Activated B cell treated with CpG ODN at 0.5 μM for 24 hours (primary cell): Measurements from ENCODE around the gene DGKI. TPM values are rescaled to one million over a fixed set of nuclear protein-coding genes. Genes with fewer than 3 reads are reported as not detected.

ENCODE experiments used
- ATAC-seq: fragments of 200-7000 bp; cut with Tn5 transposase; one replicate; pipeline ENCODE4 v1.10.0; 2021; ENCODE audit warnings: low read depth, mild to moderate bottlenecking, moderate library complexity
- CTCF ChIA-PET: fragments of 350-600 bp; sonication (Branson Sonifier 250); formaldehyde crosslinking; loops from one replicate; lab custom pipeline; 2021; ENCODE audit warnings: antibody characterized with exemption; lab: Charles Lee
- POLR2A ChIA-PET: fragments of 350-600 bp; sonication (Branson Sonifier 250); formaldehyde crosslinking; loops from one replicate; lab custom pipeline; 2021; ENCODE audit warnings: antibody characterized with exemption; lab: Charles Lee
- DNase-seq: peaks from one replicate; pipeline ENCODE4 v3.0.0; 2022
- H3K27ac Mint-ChIP-seq: one replicate; pipeline ENCODE4 v1.8.0; 2020; ENCODE audit warnings: mixed read lengths
- H3K27me3 Mint-ChIP-seq: one replicate; pipeline ENCODE4 v1.8.0; 2021; ENCODE audit warnings: mixed read lengths
- H3K36me3 Mint-ChIP-seq: one replicate; pipeline ENCODE4 v1.8.0; 2021; ENCODE audit warnings: low read depth, mixed read lengths
- H3K4me1 Mint-ChIP-seq: one replicate; pipeline ENCODE4 v1.8.0; 2021; ENCODE audit warnings: mixed read lengths
- H3K4me3 Mint-ChIP-seq: one replicate; pipeline ENCODE4 v1.8.0; 2020; ENCODE audit warnings: mild to moderate bottlenecking, mixed read lengths
- H3K9me3 Mint-ChIP-seq: one replicate; pipeline ENCODE4 v1.8.0; 2020; ENCODE audit warnings: mixed read lengths
- intact Hi-C: fragments of 100-400 bp; cut with micrococcal nuclease; formaldehyde crosslinking; loops from one replicate; pipeline ENCODE4 v1.15.1; 2024
- total RNA-seq: library from RNA; stranded (reverse); gene quantifications from 2 replicates; pipeline ENCODE4 v1.2.3, GENCODE V29; 2022
- TF ChIP-seq, protein P1 (sequence below): fragments of 200-600 bp; IDR thresholded peaks from one replicate; pipeline ENCODE4 v1.8.0; 2022; ENCODE audit warnings: antibody characterized with exemption, mild to moderate bottlenecking

The DGKI gene
- total RNA-seq, 1 donor from 2014 or later, result not detected

DNA sequence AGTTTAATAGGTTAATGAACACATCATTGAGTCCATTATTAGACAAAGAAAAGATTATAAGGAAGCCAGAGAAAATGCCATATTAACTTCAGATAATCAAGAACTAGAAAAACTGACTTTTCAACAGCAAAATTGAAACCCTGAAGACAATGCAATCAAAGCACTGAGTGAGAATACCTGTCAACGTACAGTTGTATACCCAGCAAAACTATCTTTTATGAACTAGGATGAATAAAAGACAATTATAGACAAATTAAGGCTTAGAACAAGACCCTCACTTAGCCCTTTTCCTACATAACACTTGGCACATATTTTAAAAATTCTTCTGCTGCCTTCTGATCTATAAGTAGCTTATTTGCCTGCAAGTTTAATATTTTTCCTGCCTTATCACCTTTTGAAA is 19.0 kb upstream of the DGKI start:
- Mint-ChIP-seq H3K9me3 (peaks cover 13% of the 10 kb centered on the region), H3K27ac (no peak overlapping the region), H3K27me3 (no peaks in the 10 kb centered on the region), H3K4me3 (no peak overlapping the region), H3K4me1 (no peaks in the 10 kb centered on the region), H3K36me3 (peaks cover 29% of the 10 kb centered on the region)
- POLR2A ChIA-PET, result no interaction called here
- CTCF ChIA-PET, result no interaction called here
- TF ChIP-seq, protein P1, sequence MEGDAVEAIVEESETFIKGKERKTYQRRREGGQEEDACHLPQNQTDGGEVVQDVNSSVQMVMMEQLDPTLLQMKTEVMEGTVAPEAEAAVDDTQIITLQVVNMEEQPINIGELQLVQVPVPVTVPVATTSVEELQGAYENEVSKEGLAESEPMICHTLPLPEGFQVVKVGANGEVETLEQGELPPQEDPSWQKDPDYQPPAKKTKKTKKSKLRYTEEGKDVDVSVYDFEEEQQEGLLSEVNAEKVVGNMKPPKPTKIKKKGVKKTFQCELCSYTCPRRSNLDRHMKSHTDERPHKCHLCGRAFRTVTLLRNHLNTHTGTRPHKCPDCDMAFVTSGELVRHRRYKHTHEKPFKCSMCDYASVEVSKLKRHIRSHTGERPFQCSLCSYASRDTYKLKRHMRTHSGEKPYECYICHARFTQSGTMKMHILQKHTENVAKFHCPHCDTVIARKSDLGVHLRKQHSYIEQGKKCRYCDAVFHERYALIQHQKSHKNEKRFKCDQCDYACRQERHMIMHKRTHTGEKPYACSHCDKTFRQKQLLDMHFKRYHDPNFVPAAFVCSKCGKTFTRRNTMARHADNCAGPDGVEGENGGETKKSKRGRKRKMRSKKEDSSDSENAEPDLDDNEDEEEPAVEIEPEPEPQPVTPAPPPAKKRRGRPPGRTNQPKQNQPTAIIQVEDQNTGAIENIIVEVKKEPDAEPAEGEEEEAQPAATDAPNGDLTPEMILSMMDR, result no peak
- intact Hi-C loops, result no loop called here
- no peak for DNase-seq
- no peak for ATAC-seq

DNA sequence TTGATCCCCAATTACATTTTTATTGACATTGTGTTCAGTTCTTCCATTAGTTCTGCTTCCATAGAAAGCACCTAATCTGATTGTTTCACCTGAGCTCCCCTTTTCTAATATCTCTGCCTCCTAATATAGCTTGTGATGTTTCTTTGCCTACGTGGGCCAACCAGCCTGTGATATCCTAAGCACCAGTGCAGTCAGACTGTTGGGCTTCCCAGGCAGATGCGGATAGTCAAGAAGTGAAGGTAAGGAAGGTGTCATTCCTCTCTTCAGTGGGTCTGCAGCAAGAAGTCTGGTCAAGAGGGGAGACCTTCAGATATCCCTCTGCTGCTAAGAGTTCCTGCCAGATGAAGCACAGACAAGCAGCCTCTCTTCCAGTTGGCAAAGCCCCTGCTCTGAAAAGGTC is 16.2 kb upstream of the DGKI start:
- intact Hi-C loops, result no loop called here
- Mint-ChIP-seq H3K36me3 (peaks cover 23% of the 10 kb centered on the region), H3K9me3 (peaks cover 13% of the 10 kb centered on the region), H3K27me3 (no peaks in the 10 kb centered on the region), H3K4me1 (no peaks in the 10 kb centered on the region), H3K4me3 (no peak overlapping the region), H3K27ac (no peak overlapping the region)
- ChIA-PET POLR2A (no interaction called here), CTCF (no interaction called here)
- TF ChIP-seq, protein P1, result no peak
- no peak for DNase-seq
- no peak for ATAC-seq

DNA sequence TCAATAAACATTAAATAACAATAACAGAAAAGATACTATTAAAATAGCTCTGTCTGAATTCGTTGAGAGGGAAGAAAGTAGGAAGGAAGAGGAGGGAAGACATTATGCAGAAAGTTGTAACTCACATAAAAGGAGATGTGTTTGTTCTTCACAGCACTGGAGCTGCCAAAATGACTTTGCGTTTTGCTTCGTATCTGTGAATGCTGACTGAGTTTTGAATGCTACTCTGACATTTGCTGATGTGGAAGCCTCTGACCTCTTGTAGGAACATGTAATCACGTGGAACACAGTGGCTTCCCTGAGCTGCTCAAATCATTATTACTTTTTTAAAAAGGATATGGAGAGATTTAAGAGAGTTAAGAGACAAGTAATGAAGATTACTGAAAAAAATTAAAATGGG is 15.6 kb upstream of the DGKI start:
- no peak overlapping the region for H3K27ac Mint-ChIP-seq
- CTCF ChIA-PET, result no interaction called here
- DNase-seq (no peak), ATAC-seq (no peak)
- H3K36me3 Mint-ChIP-seq, result peaks cover 16% of the 10 kb centered on the region
- POLR2A ChIA-PET, result no interaction called here
- intact Hi-C loops, result no loop called here
- H3K4me3 Mint-ChIP-seq, result no peak overlapping the region
- H3K4me1 Mint-ChIP-seq, result no peaks in the 10 kb centered on the region
- TF ChIP-seq, protein P1, result no peak
- H3K9me3 Mint-ChIP-seq, result peaks cover 13% of the 10 kb centered on the region
- H3K27me3 Mint-ChIP-seq, result no peaks in the 10 kb centered on the region

DNA sequence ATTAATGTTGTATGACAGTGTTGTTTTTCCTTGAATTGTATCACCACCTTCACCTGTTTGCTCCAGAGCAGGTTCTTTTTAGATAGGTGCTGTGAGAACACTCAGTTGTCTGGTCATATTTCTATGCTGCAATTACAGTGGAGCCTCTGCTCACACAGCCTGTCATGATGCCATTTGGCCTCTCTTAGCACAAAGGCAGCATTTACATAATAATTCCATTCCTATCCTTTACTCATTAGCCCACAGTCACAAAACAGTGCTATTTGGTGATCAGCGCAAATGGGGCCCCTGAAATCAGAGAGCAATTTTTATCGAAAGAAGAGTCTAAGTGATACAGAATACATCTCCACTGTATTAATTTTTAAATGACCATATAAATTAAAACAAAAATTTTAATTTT is 13.8 kb upstream of the DGKI start:
- no peak overlapping the region for H3K4me3 Mint-ChIP-seq
- no peaks in the 10 kb centered on the region for H3K27me3 Mint-ChIP-seq
- ChIA-PET POLR2A (no interaction called here), CTCF (no interaction called here)
- H3K9me3 Mint-ChIP-seq, result peaks cover 2% of the 10 kb centered on the region
- intact Hi-C loops, result no loop called here
- peaks cover 3% of the 10 kb centered on the region for H3K36me3 Mint-ChIP-seq
- no peak overlapping the region for H3K27ac Mint-ChIP-seq
- TF ChIP-seq, protein P1, result no peak
- H3K4me1 Mint-ChIP-seq, result no peaks in the 10 kb centered on the region
- ATAC-seq, result no peak
- DNase-seq, result no peak

DNA sequence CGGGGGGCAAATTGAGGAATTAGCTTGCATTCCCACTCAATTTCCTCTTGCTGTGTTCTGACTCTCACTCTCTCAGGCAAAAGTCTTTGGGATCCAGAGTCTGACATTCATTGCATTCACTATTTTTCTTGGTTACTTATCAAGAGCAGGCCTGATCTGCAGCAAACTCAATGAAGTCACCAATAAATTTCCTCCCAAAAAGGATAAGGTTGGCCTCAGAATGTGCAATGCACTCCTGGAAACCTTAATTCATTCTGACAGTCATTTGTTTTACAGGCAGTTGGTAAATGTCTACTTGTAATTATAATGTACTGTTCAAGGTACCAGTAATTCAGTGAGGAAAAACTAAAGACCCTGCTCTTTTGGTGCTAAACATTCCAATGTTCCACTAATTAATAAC is 6.3 kb upstream of the DGKI start:
- no peak for DNase-seq
- Mint-ChIP-seq H3K36me3 (no peaks in the 10 kb centered on the region), H3K27me3 (peaks cover 16% of the 10 kb centered on the region), H3K4me1 (no peaks in the 10 kb centered on the region), H3K27ac (no peak overlapping the region), H3K4me3 (no peak overlapping the region), H3K9me3 (no peaks in the 10 kb centered on the region)
- ATAC-seq, result no peak
- ChIA-PET CTCF (no interaction called here), POLR2A (no interaction called here)
- intact Hi-C loops, result no loop called here
- TF ChIP-seq, protein P1, result no peak
